HUES64 (cell line): ENCODE measurements around the gene SERINC5. TPM values are rescaled to one million over a fixed set of nuclear protein-coding genes. Genes with fewer than 3 reads are reported as not detected.
"Not testable (repeated sequence)": the region's sequence is repeated elsewhere in the genome, so short reads cannot be mapped to it uniquely, and the experiment has no call there.

Experiments used
- H3K27ac ChIP-seq: 2 replicates; pipeline ENCODE4 v1.7.0; 2013; ENCODE audit warnings: low read depth, low read length, inconsistent platforms
- H3K27me3 ChIP-seq: 2 replicates; pipeline ENCODE4 v1.6.1; 2013; ENCODE audit warnings: mild to moderate bottlenecking, low read length; ENCODE audit not compliant: insufficient read depth
- H3K36me3 ChIP-seq: 2 replicates; pipeline ENCODE4 v1.6.1; 2013; ENCODE audit warnings: mild to moderate bottlenecking, low read length; ENCODE audit not compliant: insufficient read depth
- H3K4me1 ChIP-seq: 2 replicates; pipeline ENCODE4 v1.6.1; 2013; ENCODE audit warnings: mild to moderate bottlenecking, low read length, moderate library complexity; ENCODE audit not compliant: insufficient read depth
- H3K4me3 ChIP-seq: 2 replicates; pipeline ENCODE4 v1.5.1; 2013; ENCODE audit warnings: mild to moderate bottlenecking, low read length, moderate library complexity
- H3K9ac ChIP-seq: 2 replicates; pipeline ENCODE4 v1.6.1; 2013; ENCODE audit warnings: mild to moderate bottlenecking, low read depth, low read length
- H3K9me3 ChIP-seq: 2 replicates; pipeline ENCODE4 v1.6.1; 2013; ENCODE audit warnings: low read depth, low read length; ENCODE audit not compliant: insufficient read depth
- WGBS: fragments of 150-250, 120-280 bp; methylation state at CpG from one replicate; pipeline ENCODE4 v1.1.7; 2013; ENCODE audit warnings: missing lambda C conversion rate; 5-methylcytosine and 5-hydroxymethylcytosine counted together
- polyA plus RNA-seq, 2 experiments: library from polyadenylated mRNA; stranded (reverse); fragments of 50-300 nt; gene quantifications; one replicate each; pipeline ENCODE4 v1.2.3, GENCODE V29; 2013

Gene SERINC5
- 33.9 TPM for polyA plus RNA-seq (2013, experiment 1 of 2)
- 37.5 TPM for polyA plus RNA-seq (2013, experiment 2 of 2)

- Histone ChIP-seq H3K27me3 (no peaks in the 10 kb centered on the region), H3K9me3 (no peaks in the 10 kb centered on the region), H3K36me3 (0 out of 2 replicates have a peak, but pooled peaks cover 3% of the 10 kb centered on the region), H3K27ac (peak within 1 kb of the TSS; percentile 98), H3K4me1 (peaks cover 29% of the 10 kb centered on the region), H3K4me3 (peak within 1 kb of the TSS; percentile 83), H3K9ac (peak within 1 kb of the TSS; percentile 91)
- WGBS = under 1% methylated on average over 87 of the region's 87 CpGs
Observed at GRCh38 chr5:80255811-80256712, at the start of gene SERINC5. Gene SERINC5, minus strand, starts transcription at chr5:80256048. Its CDS starts 126 bp downstream, at chr5:80255922.

- H3K9me3 ChIP-seq = no peaks in the 10 kb centered on the region
- H3K27ac ChIP-seq = no peak overlapping the region
- no peaks in the 10 kb centered on the region for H3K27me3 ChIP-seq
- H3K9ac ChIP-seq = no peak overlapping the region
- peaks cover 6% of the 10 kb centered on the region; the same call in 1 of the 2 replicates for H3K4me1 ChIP-seq
- no peak overlapping the region for H3K4me3 ChIP-seq
- no peaks in the 10 kb centered on the region for H3K36me3 ChIP-seq
- WGBS = 95% methylated on average over 11 of the region's 11 CpGs
Observed at GRCh38 chr5:80302636-80303035, 46.8 kb upstream of the SERINC5 start.

- 100% methylated on average over 1 of the region's 34 CpGs for WGBS
- not testable (repeated sequence) for H3K27me3 ChIP-seq, H3K4me1 ChIP-seq, H3K27ac ChIP-seq, H3K4me3 ChIP-seq, H3K9me3 ChIP-seq, H3K36me3 ChIP-seq, H3K9ac ChIP-seq
Observed at GRCh38 chr5:80301342-80301741, 45.5 kb upstream of the SERINC5 start.

GRCh38 chr5:80300796-80301195 lies 44.9 kb upstream of the SERINC5 start:
- not testable (repeated sequence) for H3K27me3 ChIP-seq, H3K27ac ChIP-seq, H3K36me3 ChIP-seq, H3K9me3 ChIP-seq, H3K9ac ChIP-seq, H3K4me1 ChIP-seq, H3K4me3 ChIP-seq
- 96% methylated on average over 20 of the region's 27 CpGs for WGBS

GRCh38 chr5:80300125-80300524 lies 44.3 kb upstream of the SERINC5 start:
- no peak overlapping the region for H3K4me3 ChIP-seq
- no peaks in the 10 kb centered on the region for H3K36me3 ChIP-seq
- 78% methylated on average over 8 of the region's 8 CpGs for WGBS
- peaks cover 6% of the 10 kb centered on the region; the same call in 1 of the 2 replicates for H3K4me1 ChIP-seq
- H3K27me3 ChIP-seq = no peaks in the 10 kb centered on the region
- no peaks in the 10 kb centered on the region for H3K9me3 ChIP-seq
- no peak overlapping the region for H3K9ac ChIP-seq
- no peak overlapping the region for H3K27ac ChIP-seq

GRCh38 chr5:80299601-80300000 lies 43.8 kb upstream of the SERINC5 start:
- no peaks in the 10 kb centered on the region for H3K36me3 ChIP-seq
- H3K9ac ChIP-seq = no peak overlapping the region
- no peaks in the 10 kb centered on the region for H3K9me3 ChIP-seq
- H3K27ac ChIP-seq = no peak overlapping the region
- H3K4me3 ChIP-seq = no peak overlapping the region
- WGBS = 94% methylated on average over 8 of the region's 8 CpGs
- peaks cover 3% of the 10 kb centered on the region; the same call in 1 of the 2 replicates for H3K4me1 ChIP-seq
- H3K27me3 ChIP-seq = no peaks in the 10 kb centered on the region

- Histone ChIP-seq H3K9ac (no peak overlapping the region), H3K36me3 (no peaks in the 10 kb centered on the region), H3K27ac (no peak overlapping the region), H3K9me3 (no peaks in the 10 kb centered on the region), H3K4me3 (no peak overlapping the region), H3K27me3 (no peaks in the 10 kb centered on the region), H3K4me1 (no peaks in the 10 kb centered on the region)
- 94% methylated on average over 6 of the region's 6 CpGs for WGBS
Observed at GRCh38 chr5:80296121-80296520, 40.3 kb upstream of the SERINC5 start.

- 94% methylated on average over 8 of the region's 8 CpGs for WGBS
- H3K4me3 ChIP-seq = no peak overlapping the region
- H3K36me3 ChIP-seq = no peaks in the 10 kb centered on the region
- no peak overlapping the region for H3K27ac ChIP-seq
- H3K4me1 ChIP-seq = no peaks in the 10 kb centered on the region
- no peaks in the 10 kb centered on the region for H3K27me3 ChIP-seq
- no peak overlapping the region for H3K9ac ChIP-seq
- H3K9me3 ChIP-seq = no peaks in the 10 kb centered on the region
Observed at GRCh38 chr5:80291761-80292160, 35.9 kb upstream of the SERINC5 start.

GRCh38 chr5:80289320-80289719 lies 33.5 kb upstream of the SERINC5 start:
- H3K4me1 ChIP-seq = no peaks in the 10 kb centered on the region
- no peaks in the 10 kb centered on the region for H3K27me3 ChIP-seq
- no peak overlapping the region for H3K9ac ChIP-seq
- H3K27ac ChIP-seq = no peak overlapping the region
- no peaks in the 10 kb centered on the region for H3K36me3 ChIP-seq
- 96% methylated on average over 2 of the region's 2 CpGs for WGBS
- no peaks in the 10 kb centered on the region for H3K9me3 ChIP-seq
- no peak overlapping the region for H3K4me3 ChIP-seq

- Histone ChIP-seq H3K36me3 (no peaks in the 10 kb centered on the region), H3K9me3 (no peaks in the 10 kb centered on the region), H3K27me3 (no peaks in the 10 kb centered on the region), H3K4me3 (no peak overlapping the region), H3K9ac (no peak overlapping the region), H3K4me1 (no peaks in the 10 kb centered on the region), H3K27ac (no peak overlapping the region)
- 57% methylated on average over 2 of the region's 2 CpGs for WGBS
Observed at GRCh38 chr5:80288177-80288576, 32.3 kb upstream of the SERINC5 start.

- H3K9me3 ChIP-seq = no peaks in the 10 kb centered on the region
- WGBS = 85% methylated on average over 1 of the region's 2 CpGs
- no peak overlapping the region for H3K4me3 ChIP-seq
- no peak overlapping the region for H3K9ac ChIP-seq
- no peaks in the 10 kb centered on the region for H3K36me3 ChIP-seq
- no peaks in the 10 kb centered on the region for H3K27me3 ChIP-seq
- H3K4me1 ChIP-seq = no peaks in the 10 kb centered on the region
- H3K27ac ChIP-seq = no peak overlapping the region
Observed at GRCh38 chr5:80284720-80285119, 28.9 kb upstream of the SERINC5 start.
